ENCODE data around the gene HNRNPR.

DNA sequence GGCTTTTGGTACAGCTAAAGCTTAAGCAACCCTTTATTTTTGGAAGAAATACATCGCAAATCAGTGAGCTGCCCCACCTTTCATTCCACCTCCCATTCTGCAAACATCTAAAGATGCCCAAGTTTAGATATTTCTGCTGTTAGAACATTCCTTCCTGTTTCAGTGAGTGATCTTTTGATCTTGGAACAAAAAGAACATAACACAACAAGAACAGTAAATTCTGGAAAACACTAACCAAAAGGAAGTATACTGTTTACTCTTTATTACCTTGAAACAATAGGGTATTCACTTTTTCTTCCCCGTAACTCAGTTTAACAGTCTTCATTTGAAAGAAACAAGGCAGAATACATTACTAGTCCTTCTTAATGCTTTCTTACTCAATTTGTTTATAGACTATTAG, 40.6 kb downstream of the HNRNPR start:
- TF ChIP-seq, protein P1, sequence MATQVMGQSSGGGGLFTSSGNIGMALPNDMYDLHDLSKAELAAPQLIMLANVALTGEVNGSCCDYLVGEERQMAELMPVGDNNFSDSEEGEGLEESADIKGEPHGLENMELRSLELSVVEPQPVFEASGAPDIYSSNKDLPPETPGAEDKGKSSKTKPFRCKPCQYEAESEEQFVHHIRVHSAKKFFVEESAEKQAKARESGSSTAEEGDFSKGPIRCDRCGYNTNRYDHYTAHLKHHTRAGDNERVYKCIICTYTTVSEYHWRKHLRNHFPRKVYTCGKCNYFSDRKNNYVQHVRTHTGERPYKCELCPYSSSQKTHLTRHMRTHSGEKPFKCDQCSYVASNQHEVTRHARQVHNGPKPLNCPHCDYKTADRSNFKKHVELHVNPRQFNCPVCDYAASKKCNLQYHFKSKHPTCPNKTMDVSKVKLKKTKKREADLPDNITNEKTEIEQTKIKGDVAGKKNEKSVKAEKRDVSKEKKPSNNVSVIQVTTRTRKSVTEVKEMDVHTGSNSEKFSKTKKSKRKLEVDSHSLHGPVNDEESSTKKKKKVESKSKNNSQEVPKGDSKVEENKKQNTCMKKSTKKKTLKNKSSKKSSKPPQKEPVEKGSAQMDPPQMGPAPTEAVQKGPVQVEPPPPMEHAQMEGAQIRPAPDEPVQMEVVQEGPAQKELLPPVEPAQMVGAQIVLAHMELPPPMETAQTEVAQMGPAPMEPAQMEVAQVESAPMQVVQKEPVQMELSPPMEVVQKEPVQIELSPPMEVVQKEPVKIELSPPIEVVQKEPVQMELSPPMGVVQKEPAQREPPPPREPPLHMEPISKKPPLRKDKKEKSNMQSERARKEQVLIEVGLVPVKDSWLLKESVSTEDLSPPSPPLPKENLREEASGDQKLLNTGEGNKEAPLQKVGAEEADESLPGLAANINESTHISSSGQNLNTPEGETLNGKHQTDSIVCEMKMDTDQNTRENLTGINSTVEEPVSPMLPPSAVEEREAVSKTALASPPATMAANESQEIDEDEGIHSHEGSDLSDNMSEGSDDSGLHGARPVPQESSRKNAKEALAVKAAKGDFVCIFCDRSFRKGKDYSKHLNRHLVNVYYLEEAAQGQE (IDR thresholded peaks at IDR 0.05; ENCODE audit: low read depth) = no peak
- no peak for TF ChIP-seq EP300 (IDR thresholded peaks at IDR 0.05; ENCODE audit: borderline replicate concordance)
- TF ChIP-seq RAD21 (IDR thresholded peaks at IDR 0.05; ENCODE audit: low read depth) = no peak
- no peak for TF ChIP-seq EGR1 (IDR thresholded peaks at IDR 0.05)
- TF ChIP-seq YY1 (IDR thresholded peaks at IDR 0.05; ENCODE audit: low read depth) = no peak
- no peak for TF ChIP-seq CREB1 (IDR thresholded peaks at IDR 0.05; ENCODE audit: low read depth)
- TF ChIP-seq TAF1 (IDR thresholded peaks at IDR 0.05; ENCODE audit: low read depth) = no peak

Measured in Ishikawa (cell line).